ENCODE data around the gene TEX30.

The TEX30 gene

DNA sequence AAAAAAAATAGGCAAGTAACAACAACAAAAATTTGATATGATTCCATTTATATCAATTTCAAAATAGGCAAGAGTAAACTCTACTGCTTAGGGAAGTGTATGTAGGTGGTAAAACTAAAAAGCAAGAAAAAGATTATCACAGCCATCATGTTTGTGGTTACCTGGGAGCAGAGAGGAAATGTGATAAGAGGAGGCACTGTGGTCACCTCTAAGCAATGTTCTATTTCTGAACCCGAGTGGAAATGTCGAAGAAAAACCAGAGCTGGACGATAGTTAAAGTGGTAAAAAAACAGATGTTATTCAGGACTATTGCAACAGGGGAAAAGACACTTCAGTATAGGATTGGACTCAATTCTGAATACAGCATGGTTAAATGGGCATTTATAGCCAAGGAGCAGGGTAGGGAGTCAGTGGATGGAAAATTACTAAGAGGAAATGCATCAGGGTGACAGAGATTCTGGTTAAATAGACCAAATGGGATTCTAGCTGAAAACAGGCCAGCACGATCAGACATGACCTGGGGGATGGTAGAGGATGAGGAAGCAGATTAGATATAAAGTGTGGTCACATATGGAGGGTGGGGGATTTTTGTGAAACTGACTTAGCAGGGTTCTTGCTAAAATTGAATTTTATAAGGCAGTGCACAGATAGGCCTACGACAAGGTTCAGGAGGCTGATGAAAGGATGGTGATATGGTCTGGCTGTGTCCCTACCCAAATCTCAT is 6.0 kb upstream of the TEX30 start:
- no peak for DNase-seq (ENCODE audit: low read depth in 2 of 2)

DNA sequence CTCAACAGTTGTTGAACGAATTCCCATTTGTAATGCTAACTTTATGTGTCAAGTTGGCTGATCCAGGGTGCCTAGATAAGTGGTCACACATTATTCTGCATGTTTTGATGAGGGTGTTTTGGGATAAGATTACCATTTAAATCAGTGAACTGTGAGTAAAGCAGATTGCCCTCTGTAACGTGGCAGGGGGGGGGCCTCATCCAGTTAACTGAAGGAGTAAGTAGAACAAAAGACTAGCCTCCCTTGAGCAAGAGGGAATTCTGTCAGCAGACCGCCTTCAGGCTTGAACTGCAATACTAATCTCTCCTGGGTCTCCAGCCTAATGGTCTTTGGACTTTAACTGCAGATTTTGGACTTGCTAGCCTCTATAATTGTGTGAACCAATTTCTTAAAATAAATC is 4.2 kb upstream of the TEX30 start:
- no peak for DNase-seq (ENCODE audit: low read depth in 2 of 2)

DNA sequence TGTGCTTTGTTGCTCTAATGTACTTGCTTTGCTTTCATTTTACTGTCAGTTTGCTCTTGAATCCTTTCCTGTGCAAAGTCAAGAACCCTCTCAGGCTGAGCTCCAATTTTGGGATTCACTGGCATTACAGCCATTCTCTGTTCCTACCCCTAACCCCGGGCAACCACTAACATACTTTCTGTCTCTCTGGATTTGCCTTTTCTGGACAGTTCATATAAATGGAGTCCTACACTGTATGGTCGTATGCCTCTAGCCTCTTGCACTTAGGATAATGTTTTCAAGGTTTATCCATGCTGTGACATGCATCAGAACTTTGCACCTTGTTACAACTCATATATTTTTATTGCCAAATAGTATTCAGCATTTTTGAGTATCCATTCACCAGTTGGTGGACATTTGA is 2.7 kb upstream of the TEX30 start:
- no peak for DNase-seq (ENCODE audit: low read depth in 2 of 2)

DNA sequence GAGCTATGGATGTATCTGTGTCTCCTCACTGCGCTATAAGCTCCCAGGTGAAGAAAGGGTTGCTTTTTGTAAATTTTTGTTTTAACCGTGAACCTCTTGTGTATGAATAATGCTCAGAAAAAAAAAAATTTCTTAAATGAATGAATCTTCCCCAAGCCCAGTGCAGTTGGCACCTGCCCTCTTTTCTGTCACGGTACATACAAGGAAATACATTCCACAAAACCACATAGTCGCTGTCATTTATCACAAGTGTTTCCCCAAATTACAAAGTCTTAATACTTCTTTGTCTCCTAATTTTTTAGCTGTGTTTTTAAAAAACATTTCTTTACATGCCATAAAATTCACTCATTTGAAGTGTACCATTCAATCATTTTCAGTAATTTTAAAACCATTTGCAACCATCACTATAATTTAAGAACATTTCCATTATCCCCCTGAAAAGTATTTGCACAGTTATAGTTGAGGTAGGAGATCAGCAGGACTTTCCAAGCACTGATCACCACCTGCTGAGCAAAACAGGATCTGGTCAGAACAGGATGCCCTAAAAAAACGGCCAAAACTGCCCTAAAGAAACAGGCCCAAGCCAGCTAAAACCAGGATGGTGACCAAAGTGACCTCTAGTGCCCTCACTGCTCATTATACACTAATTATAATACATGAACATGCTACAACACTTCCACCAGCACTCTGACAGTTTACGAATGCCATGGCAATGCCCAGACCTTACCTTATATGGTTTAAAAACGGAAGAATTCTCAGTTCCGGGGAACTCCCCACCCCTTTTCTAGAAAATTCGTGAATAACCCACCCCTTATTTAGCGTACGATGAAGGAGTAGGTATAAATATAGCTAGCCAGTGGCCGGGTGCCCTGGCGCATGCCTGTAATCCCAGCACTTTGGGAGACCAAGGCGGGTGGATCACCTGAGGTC is 1.3 kb upstream of the TEX30 start:
- no peak for DNase-seq (ENCODE audit: low read depth in 2 of 2)

DNA sequence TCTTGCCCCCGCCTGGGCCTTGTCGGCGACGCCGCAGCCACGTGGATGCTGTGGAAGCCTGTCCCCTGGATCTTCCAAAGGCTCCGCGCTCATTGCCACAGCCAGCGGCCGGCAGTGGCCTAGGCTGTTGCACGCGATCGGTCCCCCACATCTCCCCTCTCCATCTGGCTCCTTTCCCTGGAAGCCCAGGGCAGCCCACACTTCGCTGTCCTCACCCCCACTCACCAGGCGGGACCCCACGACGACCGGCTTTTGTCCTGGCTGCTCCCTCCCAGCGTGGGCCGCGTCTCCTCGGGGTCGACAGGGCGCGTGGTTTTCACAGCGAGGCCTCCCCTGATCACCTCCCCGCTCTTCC is 605 bp upstream of the TEX30 start:
- no peak for DNase-seq (ENCODE audit: low read depth in 2 of 2)

DNA sequence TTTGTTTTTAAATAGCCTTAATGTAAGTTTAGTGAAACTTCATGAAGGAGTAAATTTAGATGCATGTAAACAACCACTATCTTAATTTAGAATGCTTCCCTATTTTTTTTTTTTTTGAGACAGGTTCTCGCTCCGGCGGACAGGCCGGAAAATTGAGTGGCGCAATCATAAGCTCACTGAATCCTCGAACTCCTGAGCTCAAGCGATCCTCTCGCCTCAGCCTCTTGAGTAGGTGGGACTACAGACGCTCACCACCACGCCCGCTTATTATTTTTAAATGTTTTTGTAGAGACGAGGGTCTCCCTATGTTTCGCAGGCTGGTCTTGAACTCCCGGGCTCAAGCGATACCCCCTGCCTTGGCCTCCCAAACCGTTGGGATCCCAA is 1.6 kb downstream of the TEX30 start:
- DNase-seq (ENCODE audit: low read depth in 2 of 2): no peak

DNA sequence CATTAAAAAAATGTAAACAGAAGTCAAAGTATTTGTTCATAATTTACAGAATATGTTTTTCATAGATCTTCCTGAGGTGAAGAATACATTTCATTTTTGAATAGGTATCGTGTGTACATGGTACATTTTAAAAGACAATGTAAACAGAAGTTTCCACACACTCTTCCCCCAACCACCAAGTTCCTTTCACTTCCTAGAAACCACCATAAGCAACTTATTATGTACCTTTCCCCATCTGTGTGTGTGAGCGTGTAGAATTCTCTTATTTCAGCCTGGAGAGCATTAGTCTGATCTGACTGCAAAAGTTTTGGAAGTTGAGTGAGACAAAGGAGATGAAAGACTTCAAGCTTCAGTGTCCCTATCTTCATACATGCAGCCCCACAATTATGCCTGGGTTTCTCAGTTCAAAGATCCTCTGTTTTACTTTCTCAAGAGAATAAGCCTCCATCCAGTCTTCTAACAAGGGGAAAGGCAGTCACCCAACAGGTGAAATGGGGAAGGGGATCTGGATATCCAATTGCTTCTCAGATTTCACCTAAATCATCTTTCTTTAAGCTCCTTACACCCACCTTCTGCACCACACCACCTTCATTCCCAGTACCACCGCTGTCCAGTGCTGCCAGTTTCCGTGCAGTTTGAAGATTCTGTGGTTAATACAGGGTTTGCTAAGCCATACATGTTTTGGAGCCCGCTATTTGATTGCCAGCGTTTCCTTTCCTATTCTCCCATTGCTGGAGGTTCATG is 2.1 kb downstream of the TEX30 start:
- no peak for DNase-seq (ENCODE audit: low read depth in 2 of 2)

DNA sequence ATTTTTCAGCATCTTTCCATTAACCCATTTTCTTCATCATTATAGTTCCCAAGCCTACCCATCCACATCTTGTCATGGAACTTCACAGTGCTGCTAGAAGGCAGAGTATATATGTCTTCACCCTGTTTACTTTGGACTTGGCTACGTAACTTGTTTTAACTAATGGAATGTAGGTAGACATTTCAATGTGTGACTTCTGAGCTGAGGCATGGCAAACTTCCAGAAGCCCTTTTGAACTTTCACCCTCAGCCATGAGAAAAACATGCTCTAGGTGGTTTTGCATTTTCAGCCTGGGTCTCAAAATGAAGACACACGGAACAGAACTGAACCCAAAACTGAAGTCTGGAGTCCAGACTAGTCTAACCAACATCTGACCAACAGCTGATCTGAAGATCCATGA is 3.2 kb downstream of the TEX30 start:
- DNase-seq (ENCODE audit: low read depth in 2 of 2): no peak

DNA sequence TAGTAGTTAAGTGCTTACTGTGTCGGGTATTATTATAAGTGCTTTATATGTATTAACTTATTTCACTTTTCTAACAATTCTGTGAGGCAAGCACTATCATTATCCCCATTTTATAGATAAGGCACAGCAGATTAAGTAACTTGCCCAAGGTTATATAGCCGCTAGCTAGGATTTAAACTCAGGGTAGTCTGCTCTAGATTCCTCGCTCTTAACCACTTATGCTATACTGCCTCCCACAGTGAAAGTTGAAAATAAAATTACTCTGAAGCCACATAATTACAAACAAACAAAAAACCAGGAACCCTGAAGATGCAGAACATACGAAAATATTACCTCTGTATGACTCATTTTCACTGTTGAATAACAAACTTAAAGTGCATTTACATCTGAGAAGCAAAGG is 3.9 kb downstream of the TEX30 start:
- no peak for DNase-seq (ENCODE audit: low read depth in 2 of 2)

DNA sequence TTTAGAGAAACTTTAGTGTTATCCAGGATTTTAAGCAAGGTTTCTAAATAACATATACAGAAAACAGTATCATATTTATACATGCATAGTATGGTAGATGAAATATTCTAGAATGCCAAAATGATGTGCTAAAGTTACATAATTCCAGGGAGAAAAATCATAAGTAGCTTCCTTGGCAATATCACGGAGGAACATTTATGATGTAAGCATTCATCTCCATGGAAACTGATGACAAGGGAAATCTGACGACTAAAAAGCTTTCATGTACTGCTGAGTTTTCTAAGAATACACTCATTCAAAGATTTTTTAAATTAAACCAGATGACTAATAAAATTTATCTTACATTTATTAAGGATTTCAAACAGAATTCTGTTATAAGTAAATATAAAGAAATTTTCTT is 4.7 kb downstream of the TEX30 start:
- no peak for DNase-seq (ENCODE audit: low read depth in 2 of 2)

DNA sequence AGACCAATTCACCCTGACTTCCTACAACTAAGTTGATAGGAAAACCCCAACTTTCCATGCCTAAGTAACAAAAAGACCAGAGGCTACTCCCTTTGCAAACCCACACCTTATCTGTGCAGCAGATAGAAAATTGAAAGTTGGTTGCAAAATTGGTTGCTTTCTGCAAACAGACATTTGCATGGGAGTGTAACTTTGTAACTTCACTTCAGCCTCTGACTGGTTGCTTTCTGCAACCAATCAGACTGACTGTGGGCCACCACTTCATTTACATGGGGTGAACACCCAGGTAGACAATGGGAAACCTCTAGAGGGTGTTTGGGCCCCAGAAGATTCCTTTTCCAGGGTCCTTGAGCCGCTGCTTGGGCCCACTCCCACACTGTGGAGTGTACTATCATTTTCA is 9.8 kb downstream of the TEX30 start:
- DNase-seq (ENCODE audit: low read depth in 2 of 2): no peak

DNA sequence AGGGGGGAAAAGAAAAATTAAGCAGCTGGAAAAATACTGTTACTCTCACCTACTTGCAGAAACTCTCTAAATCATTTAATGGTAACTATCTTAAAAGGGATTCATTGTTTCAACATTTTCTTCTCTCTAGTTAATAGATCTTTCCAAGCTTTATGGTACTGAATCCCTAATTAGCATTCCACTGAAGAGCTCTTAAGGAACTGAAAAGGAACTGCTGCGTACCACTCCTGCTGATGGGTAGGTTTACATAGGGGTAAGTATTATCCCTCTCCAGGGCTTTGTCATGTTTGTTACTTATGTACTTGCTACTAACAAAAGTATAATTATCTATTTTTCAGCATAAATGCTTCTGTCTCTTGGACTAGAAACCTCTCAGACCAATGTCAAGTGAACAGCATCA is 12.5 kb downstream of the TEX30 start:
- no peak for DNase-seq (ENCODE audit: low read depth in 2 of 2)

DNA sequence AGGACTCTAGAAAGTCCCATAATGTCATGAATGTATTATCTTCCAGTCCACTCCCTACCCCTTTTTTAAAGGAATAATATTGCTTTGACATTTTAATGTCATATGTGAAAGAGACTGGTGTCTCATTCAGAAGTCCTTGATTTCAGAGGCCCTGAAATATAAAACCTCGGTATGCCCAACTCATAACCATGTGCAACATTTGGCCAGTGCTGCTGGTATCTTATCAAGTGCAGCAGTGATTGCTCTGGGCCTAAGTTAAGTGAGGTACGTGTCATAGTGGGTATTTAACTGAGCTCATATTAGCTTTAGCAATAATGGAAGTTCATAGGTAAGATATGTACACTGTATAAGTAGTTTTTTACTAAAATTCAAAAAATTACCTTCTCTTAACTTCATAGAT is 14.7 kb downstream of the TEX30 start:
- DNase-seq (ENCODE audit: low read depth in 2 of 2): no peak

DNA sequence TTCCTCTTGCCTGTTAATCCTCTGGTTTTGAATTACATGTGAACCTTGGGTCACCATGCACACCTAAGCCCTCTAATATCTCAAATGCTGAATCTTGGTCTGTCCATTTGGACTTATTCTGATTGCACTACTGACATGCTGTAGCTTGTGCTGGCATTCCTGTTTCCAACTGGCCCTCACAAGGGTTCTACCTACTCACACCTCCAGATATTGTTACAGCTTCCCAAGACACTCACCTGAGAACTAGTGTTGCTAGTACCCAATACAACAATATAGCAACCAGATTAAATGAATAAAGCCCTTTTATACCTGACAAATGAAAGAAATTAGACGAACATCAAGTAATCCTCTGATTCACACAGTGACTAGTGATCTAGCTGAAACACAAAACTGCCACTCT is 16.6 kb downstream of the TEX30 start:
- DNase-seq (ENCODE audit: low read depth in 2 of 2): no peak

DNA sequence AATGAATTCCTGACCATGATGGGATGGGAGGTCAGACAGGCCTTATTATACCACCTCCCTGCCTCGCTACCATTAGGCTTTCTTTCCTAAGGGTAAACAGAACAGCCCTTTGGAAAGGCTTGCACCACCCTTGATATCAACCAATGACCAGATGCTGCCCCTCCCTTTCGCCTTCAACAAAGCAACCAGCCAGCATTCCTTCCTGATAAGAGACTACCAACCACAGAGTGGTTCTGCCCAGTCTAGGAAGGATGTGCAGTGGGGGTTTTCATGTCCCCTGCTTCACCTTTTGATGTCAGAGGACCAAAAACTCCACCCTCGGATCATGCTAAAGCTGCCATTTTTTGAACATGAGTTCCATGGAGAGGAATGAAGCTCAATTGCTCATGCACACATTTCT is 21.7 kb downstream of the TEX30 start:
- DNase-seq (ENCODE audit: low read depth in 2 of 2): no peak

DNA sequence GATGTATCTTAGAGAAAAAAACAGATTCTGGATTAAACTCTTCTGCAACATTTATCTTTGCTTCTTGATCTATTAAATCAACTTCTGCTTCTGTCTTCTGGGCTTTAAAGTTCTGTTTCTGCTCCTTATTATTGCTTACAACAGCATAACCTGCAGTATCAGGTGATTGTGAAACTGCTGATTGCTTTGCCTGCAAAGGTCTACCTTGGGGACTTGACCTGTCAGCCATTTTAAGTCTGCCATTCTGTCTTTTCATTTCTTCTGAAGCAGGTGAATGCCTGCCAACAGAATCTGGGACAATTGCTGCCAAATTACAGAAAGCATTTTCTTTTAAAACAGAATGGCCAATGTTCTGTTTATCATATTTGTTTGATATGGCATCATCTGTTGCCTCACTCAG is 31.1 kb downstream of the TEX30 start:
- no peak for DNase-seq (ENCODE audit: low read depth in 2 of 2)

DNA sequence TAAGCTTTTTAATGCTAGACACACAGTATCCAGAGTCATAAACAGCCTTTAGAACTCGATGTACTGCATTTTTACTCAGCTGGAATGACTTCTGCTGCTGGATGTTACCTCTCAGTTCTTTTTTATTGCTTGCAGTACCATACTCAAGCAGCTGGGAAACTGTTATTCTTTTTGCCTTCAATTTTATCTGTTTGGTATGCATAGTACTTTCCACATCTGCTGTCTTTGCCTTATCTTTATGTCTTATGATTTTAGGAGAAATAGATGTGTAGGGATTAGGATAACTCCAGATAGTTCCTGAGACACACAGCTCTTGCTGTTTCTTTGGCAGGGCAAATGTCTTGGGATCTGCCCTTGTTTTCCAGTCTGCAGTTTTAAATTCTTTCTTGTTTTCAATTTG is 31.5 kb downstream of the TEX30 start:
- DNase-seq (ENCODE audit: low read depth in 2 of 2): no peak

DNA sequence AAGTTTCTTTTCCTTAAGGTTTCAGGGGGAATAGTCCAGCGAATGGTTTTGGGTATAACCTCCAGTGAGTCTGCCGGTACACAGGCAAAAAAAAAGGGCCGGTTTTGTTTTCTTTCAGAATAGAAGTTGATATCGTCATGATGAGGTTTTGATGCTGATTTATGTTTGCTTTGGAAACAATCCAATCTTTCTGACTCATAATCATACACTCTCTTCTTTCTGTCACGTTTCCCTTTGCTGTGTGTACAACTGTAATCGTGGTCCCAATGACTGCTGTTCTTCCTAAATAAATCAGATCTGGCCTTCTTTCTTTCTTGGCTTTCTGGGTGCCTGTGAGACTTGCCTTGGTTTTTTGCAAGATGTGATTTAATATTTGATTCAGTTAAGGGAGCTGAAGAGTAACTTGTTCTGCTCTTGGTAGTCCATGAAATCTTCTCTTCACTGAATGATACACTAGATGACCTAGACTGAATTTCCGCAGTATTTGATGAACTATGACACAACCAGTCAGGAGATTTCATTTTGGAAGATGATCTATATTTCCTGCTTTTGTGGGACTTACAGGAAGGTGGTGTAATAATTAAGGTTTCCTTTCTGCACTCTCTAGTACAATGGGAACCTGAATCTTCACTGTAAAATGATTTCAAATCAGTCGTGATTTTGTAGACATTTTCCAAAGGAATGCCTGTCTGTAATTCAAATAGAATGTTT is 43.9 kb downstream of the TEX30 start:
- no peak for DNase-seq (ENCODE audit: low read depth in 2 of 2)

DNA sequence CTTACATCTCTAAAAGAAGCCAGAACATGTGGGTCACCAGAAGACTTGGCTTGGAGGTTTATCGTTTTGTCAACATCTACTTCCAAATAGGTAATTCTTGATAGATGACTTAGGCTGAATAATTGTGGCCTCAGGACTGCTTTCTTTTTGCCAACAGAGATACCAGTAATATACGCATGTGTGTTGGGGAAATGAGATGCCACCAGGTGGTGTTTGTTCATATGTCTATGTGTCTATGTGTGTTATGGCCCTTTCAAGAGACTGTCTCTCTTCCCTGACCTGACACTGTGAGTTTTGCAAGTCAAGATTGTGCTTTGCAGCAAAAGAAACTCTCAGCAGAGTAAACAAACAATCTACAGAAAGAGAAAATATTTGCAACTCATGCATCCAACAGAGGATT is 47.2 kb downstream of the TEX30 start:
- DNase-seq (ENCODE audit: low read depth in 2 of 2): no peak

DNA sequence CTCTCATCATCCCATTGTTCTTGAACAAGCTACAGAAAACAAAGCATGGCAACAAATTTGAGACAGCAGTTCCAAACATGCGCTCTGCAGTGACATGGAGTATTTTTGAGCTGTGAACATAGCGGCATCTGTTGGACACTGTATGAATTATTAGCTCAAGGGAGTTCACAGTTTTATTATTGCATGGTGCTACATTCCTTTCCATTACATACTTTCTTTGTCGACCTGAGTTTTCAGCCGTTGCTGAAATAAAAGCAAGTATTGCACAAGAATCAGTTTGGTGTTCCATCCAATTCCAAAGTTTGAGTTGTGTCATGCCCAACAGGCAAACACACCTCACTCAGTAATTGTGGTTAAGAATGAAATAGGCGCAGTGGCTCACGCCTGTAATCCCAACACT is 48.7 kb downstream of the TEX30 start:
- DNase-seq (ENCODE audit: low read depth in 2 of 2): no peak

DNA sequence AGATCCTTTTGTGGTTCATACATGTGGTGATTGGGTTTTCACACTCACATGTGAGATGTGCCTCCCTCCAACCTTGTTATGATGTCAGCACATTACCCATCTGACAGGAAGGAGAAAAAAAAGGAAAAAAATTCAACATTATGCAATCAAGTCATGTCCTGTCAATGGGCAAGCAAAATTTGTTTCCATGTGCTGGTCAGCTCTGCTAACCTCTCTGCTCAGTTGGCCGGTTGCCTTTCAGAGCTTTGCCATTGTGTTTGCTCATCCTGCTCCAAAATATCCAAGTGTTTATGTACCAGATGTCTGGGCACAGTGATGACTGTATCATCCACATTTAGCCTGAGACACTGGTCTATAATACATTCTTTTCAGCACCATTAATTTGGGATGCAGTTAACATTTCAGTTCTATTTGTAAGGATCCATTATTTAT is 51.8 kb downstream of the TEX30 start:
- DNase-seq (ENCODE audit: low read depth in 2 of 2): no peak

DNA sequence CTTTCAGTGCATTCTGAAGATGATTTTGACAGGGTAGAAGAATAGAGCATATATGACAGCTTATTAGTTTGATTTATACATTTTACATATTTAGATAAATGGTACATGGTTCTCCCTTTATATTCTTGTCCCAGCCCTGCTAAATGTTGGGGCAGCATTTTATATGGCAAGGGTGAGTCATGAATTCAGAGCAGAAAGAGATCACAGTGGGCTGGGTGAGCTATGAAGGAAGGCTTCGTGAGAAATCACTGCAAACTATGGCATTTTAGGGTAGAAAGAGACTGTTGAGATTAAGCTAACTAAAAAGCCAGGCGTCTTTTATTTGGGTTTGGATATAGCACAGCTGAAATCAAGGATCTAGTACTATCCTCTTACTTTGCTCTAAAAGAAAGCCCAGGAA is 54.8 kb downstream of the TEX30 start:
- no peak for DNase-seq (ENCODE audit: low read depth in 2 of 2)
